H1 (cell line): ENCODE data around the gene CCDC73. TPM values are rescaled to one million over a fixed set of nuclear protein-coding genes. Genes with fewer than 3 reads are reported as not detected.
A peak's percentile ranks its signal among the peaks of the same experiment; 100 is the strongest.

Source experiments
- CTCF ChIA-PET: fragments of 300-600 bp; sonication (Branson Sonifier 250); formaldehyde crosslinking; loops from one replicate; lab custom pipeline; 2021; ENCODE audit not compliant: partially characterized antibody; lab: Charles Lee
- POLR2A ChIA-PET: fragments of 300-600 bp; sonication (Branson Sonifier 250); formaldehyde crosslinking; loops from one replicate; lab custom pipeline; 2021; ENCODE audit warnings: inconsistent platforms; ENCODE audit not compliant: partially characterized antibody; lab: Charles Lee
- DNase-seq, 2 experiments: peaks; one replicate each; pipeline versions ENCODE4 v3.0.0 to v3.0.0-alpha.2; 2010 to 2022; ENCODE audit warnings: low spot score in 2 of 2, low read depth in 1 of 2, mixed read lengths in 1 of 2
- FAIRE-seq: peaks from 2 replicates; lab custom pipeline; 2011; peaks lifted over from hg19 to GRCh38; lab: Jason Lieb, UNC
- H2AFZ ChIP-seq: 2 replicates; pipeline ENCODE4 v1.8.1; 2012; ENCODE audit warnings: low read length, inconsistent platforms
- H2AK5ac ChIP-seq: 2 replicates; pipeline ENCODE4 v1.6.1; 2013; ENCODE audit warnings: low read depth, low read length
- H2BK120ac ChIP-seq: replicated peaks from 2 replicates; pipeline ENCODE3; 2013; ENCODE audit warnings: low read depth, low read length, inconsistent platforms
- H2BK12ac ChIP-seq: 2 replicates; pipeline ENCODE4 v1.6.1; 2013; ENCODE audit warnings: low read depth, low read length
- H2BK15ac ChIP-seq: 2 replicates; pipeline ENCODE4 v1.6.1; 2013; ENCODE audit warnings: low read length
- H2BK20ac ChIP-seq: 2 replicates; pipeline ENCODE4 v1.6.1; 2013; ENCODE audit warnings: low read length
- H2BK5ac ChIP-seq: 2 replicates; pipeline ENCODE4 v1.6.1; 2013; ENCODE audit warnings: low read depth, low read length
- H3K14ac ChIP-seq: 2 replicates; pipeline ENCODE4 v1.6.1; 2013; ENCODE audit warnings: inconsistent platforms; ENCODE audit not compliant: insufficient read length
- H3K18ac ChIP-seq: 2 replicates; pipeline ENCODE4 v1.6.1; 2013; ENCODE audit warnings: low read length; ENCODE audit errors: extremely low read depth
- H3K23ac ChIP-seq: 2 replicates; pipeline ENCODE4 v1.6.1; 2013; ENCODE audit warnings: inconsistent platforms; ENCODE audit not compliant: insufficient read length
- H3K23me2 ChIP-seq: 2 replicates; pipeline ENCODE4 v1.6.1; 2013; ENCODE audit warnings: low read depth, low read length
- H3K27ac ChIP-seq: 2 replicates; pipeline ENCODE4 v1.6.1; 2011; ENCODE audit warnings: low read depth, low read length, inconsistent platforms
- H3K27me3 ChIP-seq, 4 experiments: replicated peaks in 1 of 4; 1 replicate in 1 of 4; 2 replicates in 3 of 4; pipeline versions ENCODE4 v1.6.1 to v1.8.1; 2011 to 2013; ENCODE audit warnings: low read length in 3 of 4, mild to moderate bottlenecking in 3 of 4, inconsistent platforms in 2 of 4, mixed read lengths in 2 of 4, moderate library complexity in 1 of 4; ENCODE audit not compliant: control insufficient read depth in 3 of 4, insufficient read depth in 3 of 4; ENCODE audit errors: extremely low read depth in 1 of 4
- H3K36me3 ChIP-seq, 4 experiments: 2 replicates each; pipeline versions ENCODE4 v1.6.1 to v1.8.1; 2011 to 2013; ENCODE audit warnings: mild to moderate bottlenecking in 4 of 4, low read length in 3 of 4, moderate library complexity in 2 of 4, control low read depth in 1 of 4, inconsistent platforms in 1 of 4; ENCODE audit not compliant: insufficient read depth in 4 of 4, control insufficient read depth in 2 of 4
- H3K4ac ChIP-seq: replicated peaks from 2 replicates; pipeline ENCODE3; 2013; ENCODE audit warnings: low read length, low read depth, mixed read lengths, inconsistent platforms; ENCODE audit not compliant: insufficient read length
- H3K4me1 ChIP-seq, 4 experiments: replicated peaks in 1 of 4; 1 replicate in 1 of 4; 2 replicates in 3 of 4; pipeline versions ENCODE4 v1.6.1 to v1.8.1; 2011 to 2013; ENCODE audit warnings: low read length in 3 of 4, inconsistent platforms in 2 of 4, mixed read lengths in 1 of 4; ENCODE audit not compliant: insufficient read depth in 4 of 4, control insufficient read depth in 3 of 4
- H3K4me2 ChIP-seq, 2 experiments: 2 replicates each; pipeline versions ENCODE4 v1.6.1 to v1.8.1; 2011 to 2013; ENCODE audit warnings: low read depth in 2 of 2, low read length in 2 of 2, control low read depth in 1 of 2, inconsistent platforms in 1 of 2, mild to moderate bottlenecking in 1 of 2; ENCODE audit not compliant: insufficient read depth in 1 of 2
- H3K4me3 ChIP-seq, 4 experiments: fragments of 200-600, 300-600 bp in 1 of 4; sonication (generic), shearing (Covaris generic), sonication (Bioruptor Twin) in 1 of 4; 2 replicates each; pipeline versions ENCODE4 v1.5.1 to v1.8.1; 2011 to 2016; ENCODE audit warnings: low read length in 4 of 4, low read depth in 3 of 4, control low read depth in 2 of 4, inconsistent platforms in 2 of 4, mild to moderate bottlenecking in 2 of 4, mixed read lengths in 1 of 4, moderate library complexity in 1 of 4; ENCODE audit not compliant: insufficient read depth in 2 of 4; ENCODE audit errors: extremely low read depth in 1 of 4
- H3K56ac ChIP-seq: replicated peaks from 2 replicates; pipeline ENCODE3; 2013; ENCODE audit warnings: low read depth, mild to moderate bottlenecking, mixed read lengths, low read length, inconsistent platforms; ENCODE audit not compliant: insufficient read length
- H3K79me1 ChIP-seq: 2 replicates; pipeline ENCODE4 v1.6.1; 2013; ENCODE audit warnings: low read depth, low read length, control low read depth
- H3K79me2 ChIP-seq, 2 experiments: 2 replicates each; pipeline versions ENCODE4 v1.6.1 to v1.8.1; 2012 to 2013; ENCODE audit warnings: low read length in 2 of 2, mild to moderate bottlenecking in 2 of 2, inconsistent platforms in 1 of 2; ENCODE audit not compliant: insufficient read depth in 2 of 2, control insufficient read depth in 1 of 2
- H3K9ac ChIP-seq, 4 experiments: replicated peaks in 1 of 4; 1 replicate in 1 of 4; 2 replicates in 3 of 4; pipeline versions ENCODE4 v1.6.1 to v1.8.1; 2011 to 2013; ENCODE audit warnings: low read depth in 3 of 4, low read length in 3 of 4, control low read depth in 2 of 4, mild to moderate bottlenecking in 2 of 4, moderate library complexity in 2 of 4, inconsistent platforms in 1 of 4; ENCODE audit errors: extremely low read depth in 1 of 4
- H3K9me3 ChIP-seq, 2 experiments: 2 replicates each; pipeline versions ENCODE4 v1.6.1 to v1.8.1; 2012 to 2013; ENCODE audit warnings: mild to moderate bottlenecking in 2 of 2, moderate library complexity in 2 of 2, control low read depth in 1 of 2, inconsistent platforms in 1 of 2, low read depth in 1 of 2, low read length in 1 of 2, mixed read lengths in 1 of 2; ENCODE audit not compliant: insufficient read depth in 2 of 2
- H4K20me1 ChIP-seq, 2 experiments: replicated peaks in 1 of 2; 2 replicates each; pipeline versions ENCODE3 to v1.8.1; 2011 to 2013; ENCODE audit warnings: inconsistent platforms in 2 of 2, low read length in 2 of 2, mild to moderate bottlenecking in 1 of 2; ENCODE audit not compliant: insufficient read depth in 2 of 2, control insufficient read depth in 1 of 2
- H4K5ac ChIP-seq: 2 replicates; pipeline ENCODE4 v1.6.1; 2013; ENCODE audit warnings: low read length, low read depth, mixed read lengths, inconsistent platforms; ENCODE audit not compliant: insufficient read length
- H4K8ac ChIP-seq: 2 replicates; pipeline ENCODE4 v1.8.0; 2013; ENCODE audit warnings: mild to moderate bottlenecking, moderate library complexity, low read length, inconsistent platforms; ENCODE audit not compliant: insufficient read depth; ENCODE audit errors: extremely low read depth
- H4K91ac ChIP-seq: replicated peaks from 2 replicates; pipeline ENCODE3; 2013; ENCODE audit warnings: low read length, mixed read lengths, inconsistent platforms; ENCODE audit not compliant: insufficient read length
- CBX5 ChIP-seq: fragments of 300-800, 300-1000 bp; sonication (generic); IDR thresholded peaks from 2 replicates; pipeline ENCODE4 v1.7.1; 2016; ENCODE audit warnings: antibody characterized with exemption, low read length, low read depth
- CTBP2 ChIP-seq: IDR thresholded peaks from 2 replicates; pipeline ENCODE4 v1.7.0; 2011; ENCODE audit warnings: borderline replicate concordance, mild to moderate bottlenecking, moderate library complexity, mixed read lengths, low read length; ENCODE audit not compliant: insufficient read depth, insufficient read length
- TAF1 ChIP-seq: IDR thresholded peaks from 2 replicates; pipeline ENCODE4 v1.6.1; 2011; ENCODE audit warnings: mild to moderate bottlenecking, low read depth, low read length
- WGBS, 2 experiments: shearing (Covaris generic) in 1 of 2; methylation state at CpG; one replicate each; pipeline versions ENCODE4 v1.1.6 to v1.1.7; 2013 to 2015; ENCODE audit warnings: low lambda C conversion rate in 2 of 2, mixed read lengths in 2 of 2, inconsistent platforms in 1 of 2, low coverage in 1 of 2, missing lambda C conversion rate in 1 of 2; ENCODE audit not compliant: insufficient replicate concordance in 2 of 2, insufficient coverage in 1 of 2, insufficient read length in 1 of 2; ENCODE audit errors: extremely low coverage in 1 of 2, missing lambda C conversion rate in 1 of 2; 5-methylcytosine and 5-hydroxymethylcytosine counted together
- polyA plus RNA-seq, 7 experiments: library from polyadenylated mRNA; depleted of rRNA in 3 of 7; stranded (reverse) in 5 of 7; unstranded in 2 of 7; fragments of >200 nt in 5 of 7; fragments of 200-250 nt in 2 of 7; gene quantifications; 1 replicate in 5 of 7; 2 replicates in 1 of 7; 4 replicates in 1 of 7; pipeline versions ENCODE4 v1.2.1 to v1.2.3, GENCODE V29; 2011 to 2013; ENCODE audit warnings: missing spikeins in 2 of 7, mixed read lengths in 2 of 7
- total RNA-seq: library from RNA; stranded (reverse); fragmentation: NEBNext Ultra II Directional; extraction: Animal tissue kit (Norgen Biotek cat#: 25700); gene quantifications from 2 replicates; pipeline ENCODE4 v1.2.1, GENCODE V29; 2021
- TF ChIP-seq, protein P1 (sequence below): IDR thresholded peaks from 2 replicates; pipeline ENCODE4 v1.6.1; 2011; ENCODE audit warnings: low read length, improper control_type of control experiment

The CCDC73 gene
- total and polyA plus RNA-seq, 2 of the 8 experiments (the other 6 are each of a cell fraction or from before 2014, with no cell fraction given) = not detected

DNA sequence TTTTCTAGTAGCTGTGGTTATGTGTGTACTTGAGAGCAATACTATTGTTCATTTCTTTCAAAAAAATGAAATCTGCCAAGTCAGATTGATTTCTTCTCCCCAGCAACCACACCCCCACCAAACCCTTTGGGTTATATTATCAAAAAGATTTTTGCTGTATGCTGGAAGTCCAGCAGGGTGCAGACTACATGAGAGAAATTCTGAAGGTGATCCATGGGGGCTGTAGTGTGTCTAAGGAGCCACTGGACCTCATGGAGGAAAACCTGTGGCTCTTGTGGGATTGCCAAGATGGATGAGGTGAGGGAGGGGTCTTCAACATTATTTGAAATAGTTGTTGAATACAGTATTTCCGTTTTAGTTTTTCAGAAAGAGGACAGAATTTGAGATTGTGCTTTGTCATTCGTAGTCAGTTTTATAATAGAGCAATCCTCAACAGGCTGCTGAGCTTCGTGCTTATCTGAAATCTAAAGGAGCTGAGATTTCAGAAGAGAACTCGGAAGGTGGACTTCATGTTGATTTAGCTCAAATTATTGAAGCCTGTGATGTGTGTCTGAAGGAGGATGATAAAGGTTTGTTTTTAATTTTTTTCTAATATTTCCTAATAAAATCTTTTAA lies 207.8 kb downstream of the CCDC73 start:
- 0 out of 8 replicates have a peak overlapping the region, but pooled peaks of 1 of the 4 experiments have one; percentile 5 for H3K4me3 ChIP-seq
- peaks cover 5% of the 10 kb centered on the region; the same call in 1 of the 2 replicates for H3K23me2 ChIP-seq
- H3K4ac ChIP-seq = no peak overlapping the region
- FAIRE-seq (no peak), DNase-seq (no peak)
- no peaks in the 10 kb centered on the region; the same call in none of the 2 replicates for H3K79me1 ChIP-seq
- no peak overlapping the region for H2BK20ac ChIP-seq
- no peak overlapping the region for H2AFZ ChIP-seq
- no peak overlapping the region for H4K5ac ChIP-seq
- H2BK15ac ChIP-seq = no peak overlapping the region
- H3K27ac ChIP-seq = no peak overlapping the region
- no peak overlapping the region for H3K56ac ChIP-seq
- 89% methylated on average over 4 of the region's 4 CpGs; no CpG with 5 or more reads in 1 of the 2 experiments for WGBS, 2 experiments
- H2BK120ac ChIP-seq = no peak overlapping the region
- peaks cover 0 to 1% (median 0%) of the 10 kb centered on the region in 4 experiments; a peak in 2 of 7 replicates for H3K4me1 ChIP-seq
- no peak overlapping the region for H2AK5ac ChIP-seq
- H2BK12ac ChIP-seq = no peak overlapping the region
- no peak overlapping the region for H3K18ac ChIP-seq
- H3K27me3 ChIP-seq = no peaks in the 10 kb centered on the region
- H3K23ac ChIP-seq = no peak overlapping the region
- no peak overlapping the region for H4K8ac ChIP-seq
- H3K79me2 ChIP-seq = peaks cover 35 to 74% of the 10 kb centered on the region in 2 experiments
- H3K14ac ChIP-seq = no peak overlapping the region
- H4K20me1 ChIP-seq = peaks cover 6 to 8% of the 10 kb centered on the region in 2 experiments
- ChIA-PET CTCF (interaction anchor here (1.1 to 1.5 kb wide), 3 partner anchors 10 to 201 kb away, joined by 3 to 5 read pairs (median 3); no protein-coding TSS in a partner anchor), POLR2A (interaction anchor here (0.5 to 1.9 kb wide), 5 partner anchors 8 to 394 kb away, joined by 3 to 7 read pairs (median 4); no protein-coding TSS in a partner anchor)
- H3K9ac ChIP-seq = no peak overlapping the region
- no peak overlapping the region for H4K91ac ChIP-seq
- no peak overlapping the region for H2BK5ac ChIP-seq
- H3K9me3 ChIP-seq = no peaks in the 10 kb centered on the region
- peaks cover 13 to 35% (median 26%) of the 10 kb centered on the region in 4 experiments; a peak in 7 of 8 replicates for H3K36me3 ChIP-seq
- peak overlapping the region in 1 of 2 experiments; percentile 3; a peak in 2 of 4 replicates for H3K4me2 ChIP-seq
- TF ChIP-seq TAF1 (no peak), CBX5 (no peak), CTBP2 (no peak)
- TF ChIP-seq, protein P1, sequence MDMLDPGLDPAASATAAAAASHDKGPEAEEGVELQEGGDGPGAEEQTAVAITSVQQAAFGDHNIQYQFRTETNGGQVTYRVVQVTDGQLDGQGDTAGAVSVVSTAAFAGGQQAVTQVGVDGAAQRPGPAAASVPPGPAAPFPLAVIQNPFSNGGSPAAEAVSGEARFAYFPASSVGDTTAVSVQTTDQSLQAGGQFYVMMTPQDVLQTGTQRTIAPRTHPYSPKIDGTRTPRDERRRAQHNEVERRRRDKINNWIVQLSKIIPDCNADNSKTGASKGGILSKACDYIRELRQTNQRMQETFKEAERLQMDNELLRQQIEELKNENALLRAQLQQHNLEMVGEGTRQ = no peak
